HUDEP-2 (cell line): ENCODE results near the gene ARL15.

ENCODE experiments used
- DNase-seq, 76 experiments: peaks; one replicate each; lab custom pipeline; 2025; ENCODE audit not compliant: unreplicated experiment in 76 of 76; lab: John Stamatoyannopoulos, UW

Gene ARL15

GRCh38 chr5:53956632-53957031, 353.7 kb downstream of the ARL15 start:
- DNase-seq, result no peak

DNA sequence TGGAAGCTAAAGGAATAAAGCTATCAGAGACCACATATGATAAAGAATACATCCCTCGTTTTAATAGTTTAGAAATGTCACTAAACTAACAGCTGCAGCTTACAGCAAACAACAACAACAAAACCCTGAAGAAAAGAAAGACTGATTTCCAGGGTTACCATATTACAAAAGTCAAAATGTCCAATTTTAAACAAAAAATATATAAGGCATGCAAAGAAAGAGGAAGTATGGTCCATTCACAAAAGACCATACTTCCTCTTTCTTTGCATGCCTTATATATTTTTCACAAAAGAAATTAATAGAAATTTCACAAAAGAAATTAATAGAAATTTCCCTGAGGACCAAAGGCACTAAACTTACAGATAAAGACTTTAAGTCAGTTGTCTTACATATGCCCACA, 354.2 kb downstream of the ARL15 start:
- DNase-seq, result no peak

GRCh38 chr5:53950621-53951020, 359.8 kb downstream of the ARL15 start:
- DNase-seq, result no peak

DNA sequence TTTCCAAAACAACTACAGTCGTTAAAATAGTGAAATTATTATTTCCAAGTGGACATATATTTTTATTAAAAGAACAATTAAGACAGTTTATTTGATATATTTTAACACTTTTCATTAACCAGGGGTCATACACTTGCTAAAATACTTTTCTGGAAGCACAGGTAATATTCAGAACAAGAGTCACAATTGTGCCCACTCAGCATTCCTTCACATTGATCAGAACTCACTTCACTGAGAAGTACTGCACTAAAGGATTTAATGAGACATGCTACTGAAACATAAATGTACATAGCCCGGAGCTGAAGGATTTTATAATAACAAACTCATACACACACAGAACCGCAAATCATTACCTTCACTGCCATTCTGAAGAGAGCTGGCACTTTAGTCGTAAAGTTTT, 361.8 kb downstream of the ARL15 start:
- DNase-seq, result no peak

DNA sequence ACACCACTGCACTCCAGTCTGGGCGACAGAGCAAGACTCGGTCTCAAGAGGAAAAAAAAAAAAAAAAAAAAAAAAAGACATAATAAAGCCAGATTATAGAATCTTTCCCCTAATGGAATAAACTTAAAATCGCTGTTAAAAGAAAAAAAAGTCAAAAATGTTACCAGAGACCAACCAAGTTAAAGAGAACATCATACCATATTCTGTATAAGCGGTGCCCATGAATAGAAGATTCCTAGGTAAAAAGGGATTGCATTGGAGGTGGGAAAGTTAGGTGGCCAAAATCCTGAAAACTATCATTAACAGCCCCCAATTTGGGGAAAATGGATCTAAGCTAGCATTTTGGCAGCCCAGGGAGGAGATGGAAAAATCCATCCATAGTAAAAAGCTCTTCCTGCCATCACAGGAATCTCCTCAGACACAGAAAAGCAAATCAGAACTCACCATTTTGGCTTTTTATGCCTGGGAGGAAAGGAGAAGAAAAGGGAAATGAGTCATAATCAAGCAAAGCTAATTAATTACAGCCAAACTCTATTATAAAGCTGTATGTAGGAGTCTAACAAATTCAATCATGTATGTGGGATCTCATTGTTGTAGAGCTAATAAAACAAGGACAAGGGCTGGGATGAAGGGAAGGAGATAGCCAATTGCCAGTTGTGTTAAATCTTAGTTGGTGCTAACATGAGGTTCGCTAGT, 363.8 kb downstream of the ARL15 start:
- DNase-seq, result no peak

DNA sequence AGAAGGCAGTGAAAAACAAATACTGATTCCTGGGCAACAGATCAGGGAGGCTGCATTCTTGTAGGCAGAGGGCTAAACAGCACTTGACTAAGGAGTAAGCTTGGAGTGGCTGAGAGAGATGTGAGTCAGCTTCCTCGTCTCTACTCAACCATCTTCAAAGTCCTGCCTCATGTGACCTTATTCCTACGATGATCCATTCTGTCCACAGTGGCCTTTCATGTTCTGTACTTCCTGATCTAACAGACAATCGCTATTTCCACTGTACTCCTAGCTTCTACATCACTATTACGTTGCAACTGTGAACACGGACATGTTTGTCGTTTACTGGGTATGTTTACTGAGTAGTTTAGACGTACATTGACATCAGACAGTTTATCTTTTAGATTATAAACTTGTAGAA, 365.4 kb downstream of the ARL15 start:
- no peak for DNase-seq

DNA sequence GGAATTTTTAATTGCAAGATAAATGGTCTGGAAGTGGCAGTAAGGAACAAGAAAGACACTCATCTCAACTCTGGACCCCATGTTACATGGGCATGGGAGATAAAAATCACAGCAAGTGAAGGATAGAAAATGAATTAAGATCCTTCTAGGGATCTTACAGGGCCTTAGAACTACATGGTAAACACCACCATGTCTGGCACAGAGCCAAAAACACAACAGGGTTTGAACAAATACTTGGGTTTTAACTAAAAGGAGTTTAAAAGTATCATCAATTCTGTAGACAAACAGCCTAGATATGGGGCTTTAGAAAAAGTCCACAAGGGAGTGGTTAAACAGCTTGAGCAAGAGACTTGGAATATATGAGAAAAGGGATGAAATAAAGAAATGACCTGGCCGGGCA, 366.4 kb downstream of the ARL15 start:
- no peak for DNase-seq

GRCh38 chr5:53942724-53943123, 367.6 kb downstream of the ARL15 start:
- DNase-seq, result no peak

DNA sequence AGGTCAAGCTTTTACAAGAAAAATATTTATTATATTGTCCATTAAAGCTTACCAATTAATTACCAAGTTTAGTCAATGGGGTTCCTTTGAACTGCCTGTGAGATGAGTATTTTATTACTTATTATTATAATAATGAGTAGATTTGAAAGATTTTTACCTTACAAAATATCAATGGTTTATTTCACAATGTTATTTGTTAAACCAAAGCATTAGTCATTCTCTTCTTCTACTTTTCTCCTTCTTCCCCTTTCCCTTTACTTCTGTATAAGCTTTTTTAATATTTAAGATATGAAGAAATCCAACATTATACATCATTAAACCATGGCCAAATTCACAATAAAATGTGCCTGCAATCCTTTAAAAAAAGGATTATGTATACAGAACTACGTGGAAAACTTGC, 369.5 kb downstream of the ARL15 start:
- DNase-seq, result no peak

GRCh38 chr5:53937467-53937866, 372.9 kb downstream of the ARL15 start:
- no peak for DNase-seq

DNA sequence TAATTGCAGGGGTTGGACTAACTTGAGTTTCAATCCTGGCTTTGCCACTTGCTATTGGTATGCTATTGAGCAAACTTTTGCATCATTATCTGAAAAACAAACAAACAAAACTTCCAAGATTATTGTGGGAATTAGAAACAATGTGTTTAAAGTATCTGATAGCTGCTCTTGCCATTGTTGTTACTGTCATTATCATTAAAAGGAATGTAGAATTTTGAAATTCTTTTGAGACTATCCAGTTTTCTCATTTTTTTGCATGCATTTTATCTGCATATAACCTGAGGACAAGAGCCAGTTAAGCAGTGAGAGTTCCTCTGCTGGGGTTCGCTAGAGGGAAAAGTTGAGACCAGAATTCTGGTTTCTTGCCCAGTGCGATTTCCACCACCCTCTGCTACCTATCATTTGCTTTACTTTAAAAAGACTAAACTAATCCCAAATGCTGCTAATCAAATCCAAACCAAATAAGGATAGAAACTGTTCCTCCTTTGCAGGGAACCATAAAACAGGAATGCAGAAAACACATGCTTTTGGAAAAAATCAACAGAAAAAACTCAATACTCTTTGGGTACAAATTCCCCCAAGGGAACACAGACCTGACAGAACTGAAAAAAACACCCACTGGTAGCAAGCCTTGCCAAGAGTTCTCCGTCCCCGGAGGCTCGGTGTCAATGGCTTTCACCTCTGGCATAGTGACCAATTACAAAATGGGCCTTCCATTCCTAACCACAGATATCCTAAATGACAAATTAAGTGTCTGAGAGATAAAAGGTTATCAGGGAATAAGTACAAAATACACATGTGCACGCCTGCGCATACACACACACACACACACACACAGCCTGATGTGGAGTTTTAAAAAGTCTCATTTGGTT, 373.7 kb downstream of the ARL15 start:
- DNase-seq, result no peak

DNA sequence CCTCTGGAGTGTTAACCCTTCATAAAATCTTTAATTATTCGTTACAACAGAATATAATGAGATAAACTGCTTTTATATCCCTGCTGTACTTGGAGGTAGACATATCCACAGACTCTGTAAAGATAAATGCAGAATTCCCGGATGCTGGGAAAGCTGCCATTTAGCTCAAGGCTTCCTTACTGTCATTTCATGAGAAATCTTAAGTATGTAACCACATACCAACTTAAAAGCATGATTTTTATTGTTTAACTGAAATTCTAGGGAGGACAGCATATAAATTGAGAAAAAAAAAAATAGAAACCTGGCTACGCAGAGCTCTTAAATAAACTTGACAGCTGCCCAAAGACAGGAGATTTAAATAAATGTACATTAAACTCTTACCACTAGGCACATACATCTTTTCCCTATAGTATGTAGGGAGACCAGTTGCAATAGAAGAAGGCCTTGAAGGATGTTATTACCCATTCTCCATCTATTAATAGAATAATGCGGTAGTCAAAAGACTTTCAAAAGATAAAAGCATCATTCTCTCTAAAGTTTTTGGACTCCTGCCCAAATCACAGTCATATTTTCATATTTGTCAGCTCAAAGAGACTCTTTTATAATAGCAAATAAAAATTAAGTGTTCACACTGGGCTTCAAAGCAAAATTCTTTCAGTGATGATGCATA, 376.1 kb downstream of the ARL15 start:
- no peak for DNase-seq

DNA sequence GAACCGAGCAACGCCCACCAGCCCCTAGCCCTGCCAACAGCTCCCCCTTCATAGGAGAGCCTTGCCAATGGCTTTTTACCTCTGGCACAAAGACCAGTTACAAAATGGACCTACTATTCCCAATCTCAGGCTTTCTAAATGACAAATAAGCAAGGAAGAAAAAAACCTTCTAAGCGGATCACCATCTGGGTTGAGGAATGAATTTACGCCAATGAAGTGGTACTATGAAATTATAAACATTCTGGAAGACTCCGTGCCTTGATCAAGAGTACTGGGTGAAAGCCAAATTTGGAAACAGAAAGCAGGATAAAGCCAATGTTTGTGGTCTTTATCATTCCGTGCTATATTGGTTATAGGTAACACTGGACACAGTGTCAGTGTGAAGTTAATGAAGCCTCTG, 378.0 kb downstream of the ARL15 start:
- no peak for DNase-seq

- no peak for DNase-seq
Observed at GRCh38 chr5:53930457-53930856, 379.9 kb downstream of the ARL15 start.

DNA sequence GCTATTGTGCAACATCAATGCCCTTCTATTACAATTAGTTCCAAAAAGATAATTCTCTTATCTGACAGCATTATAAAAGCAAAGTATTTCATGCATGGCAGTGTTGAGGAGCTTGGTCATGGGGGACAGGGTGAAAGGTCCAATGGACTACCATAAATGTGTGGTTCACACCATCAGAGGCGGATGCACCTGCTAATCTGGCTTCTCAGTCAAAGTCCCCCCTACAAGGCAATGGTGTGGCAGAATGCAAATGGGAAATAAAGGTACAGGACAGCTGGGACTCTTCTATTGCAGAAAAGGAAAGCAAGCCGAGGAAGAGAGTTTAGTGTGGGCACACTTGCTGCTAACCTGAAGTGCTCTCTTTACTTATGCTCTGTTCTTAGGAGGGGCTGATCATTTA, 380.8 kb downstream of the ARL15 start:
- DNase-seq, result no peak

DNA sequence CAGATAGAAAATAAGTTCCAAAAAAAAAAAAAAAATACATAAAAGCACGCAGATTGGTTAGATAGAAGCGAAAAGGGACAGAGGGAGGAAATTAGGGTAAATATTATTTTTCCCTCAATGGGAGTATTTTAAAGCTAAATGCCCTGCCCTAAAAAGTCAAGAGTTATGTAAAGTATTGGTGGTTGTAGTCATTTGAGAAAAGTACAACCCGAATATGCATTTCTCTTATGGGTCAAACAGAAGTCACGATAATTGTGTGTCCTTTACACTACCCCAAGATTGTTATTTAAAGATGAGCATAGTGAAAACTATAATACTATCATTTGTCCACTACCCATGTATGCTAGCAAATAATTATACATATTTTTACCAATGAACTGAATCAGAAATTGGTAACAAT, 381.2 kb downstream of the ARL15 start:
- DNase-seq, result no peak

DNA sequence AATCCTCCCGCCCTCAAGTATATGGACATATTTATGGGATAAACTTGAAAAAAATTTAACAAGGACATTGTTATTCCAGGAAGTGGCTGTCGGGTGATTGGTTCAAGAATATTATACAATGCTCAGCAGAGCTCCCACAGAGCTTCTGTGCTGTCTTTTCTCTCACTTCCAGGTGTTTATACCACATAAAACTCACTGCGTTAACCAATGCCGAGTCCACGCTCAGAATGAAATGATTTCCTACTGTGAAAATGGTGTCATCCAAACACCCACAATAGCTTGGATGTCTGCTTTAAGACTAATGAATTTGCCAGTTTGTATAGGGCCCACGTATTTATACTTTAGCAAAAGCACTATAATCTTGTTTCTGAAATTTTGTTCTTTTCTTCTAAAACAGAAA, 381.7 kb downstream of the ARL15 start:
- no peak for DNase-seq

DNA sequence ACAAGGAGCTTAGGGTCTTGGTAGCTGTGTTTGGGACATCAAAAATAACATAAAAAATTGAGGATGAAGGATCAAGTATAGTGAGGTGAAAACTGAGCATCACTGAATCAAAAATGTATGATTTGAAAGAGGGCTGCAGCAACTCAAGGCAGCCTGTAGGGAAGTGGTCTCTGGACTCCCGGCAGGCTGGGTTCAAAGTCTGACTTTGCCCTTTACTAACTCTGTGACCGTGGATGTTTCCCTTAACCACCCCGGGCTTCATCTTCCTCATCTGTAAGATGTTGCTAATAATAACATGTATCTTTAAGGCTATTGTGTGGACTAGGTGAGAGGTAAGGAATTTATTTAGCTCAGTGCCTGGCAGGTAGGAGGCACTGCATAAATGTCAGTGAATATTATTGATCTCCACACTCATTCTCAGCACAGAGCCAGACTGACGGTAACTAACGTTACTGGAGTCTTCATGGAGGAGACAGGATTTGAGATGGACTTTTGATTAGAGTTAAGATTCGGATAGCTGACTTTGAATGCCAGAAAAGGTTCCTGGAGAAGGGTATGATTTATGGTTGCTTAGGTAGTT, 382.6 kb downstream of the ARL15 start:
- DNase-seq, result no peak

DNA sequence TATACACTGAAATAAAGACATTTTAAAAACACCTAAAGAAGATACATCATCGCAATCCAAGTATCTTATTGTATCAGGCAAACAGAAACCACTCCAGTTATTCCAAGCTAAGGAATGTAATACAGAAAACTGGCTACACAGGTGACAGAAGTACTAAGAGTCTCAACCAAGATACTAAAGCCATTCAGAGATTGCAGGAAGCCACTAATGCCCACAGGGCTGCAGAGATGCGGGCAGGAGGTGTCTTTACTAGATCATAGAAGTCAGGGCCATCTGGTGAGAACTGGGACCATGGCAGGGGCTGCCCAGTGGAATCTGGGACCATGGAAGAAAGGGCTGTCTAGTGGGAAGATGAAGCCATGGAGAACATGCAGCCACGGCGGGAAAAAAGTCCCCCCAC, 384.3 kb downstream of the ARL15 start:
- DNase-seq, result no peak

DNA sequence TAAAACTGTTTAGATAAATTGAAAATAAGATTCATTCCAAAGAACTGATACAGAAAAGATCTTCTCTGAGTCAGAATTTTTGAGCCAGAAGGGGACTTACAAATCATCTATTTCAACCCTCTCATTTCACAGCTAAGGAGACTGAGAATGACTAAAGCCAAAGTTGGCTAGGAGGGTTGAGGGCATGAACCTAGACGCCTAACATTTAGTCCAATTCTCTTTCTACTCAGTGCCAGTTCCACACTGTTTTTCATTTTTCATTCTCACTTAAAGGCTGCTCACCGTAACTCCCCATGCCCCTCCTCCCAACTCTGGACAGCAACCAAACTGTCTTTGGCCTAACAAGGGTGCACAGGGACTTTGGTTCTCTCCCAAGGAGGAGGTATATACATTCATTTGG, 386.0 kb downstream of the ARL15 start:
- DNase-seq, result no peak

DNA sequence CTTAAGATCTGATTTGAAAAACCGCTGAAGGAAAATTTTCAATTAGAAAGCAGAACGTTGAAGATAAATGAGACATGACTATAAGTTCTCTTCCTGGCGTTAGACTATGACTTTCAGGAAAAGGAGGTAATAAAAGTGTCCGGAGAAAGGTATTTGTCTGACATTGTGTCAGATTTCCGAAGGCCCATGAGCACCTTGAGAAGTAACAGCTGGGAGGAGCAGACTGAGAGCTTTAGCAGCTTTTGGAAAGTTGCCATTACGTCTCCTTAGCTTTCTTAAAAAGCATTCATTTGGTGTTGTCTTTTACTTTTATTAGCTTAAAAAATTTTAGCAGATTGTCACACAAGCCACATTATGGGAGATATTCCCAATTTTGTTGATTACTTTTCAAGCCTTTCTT, 386.4 kb downstream of the ARL15 start:
- no peak for DNase-seq
